Liver (tissue), 9 donors: Measurements from ENCODE around the gene MPRIP. TPM values are rescaled to one million over a fixed set of nuclear protein-coding genes. Genes with fewer than 3 reads are reported as not detected.
A peak's percentile ranks its signal among the peaks of the same experiment; 100 is the strongest.

ENCODE experiments used
- DNase-seq: peaks from one replicate; pipeline ENCODE4 v3.0.0-alpha.2; 2017; ENCODE audit warnings: low spot score
- H3K27ac ChIP-seq, 2 donors: one replicate each; pipeline ENCODE4 v1.7.0; 2013; ENCODE audit warnings: inconsistent platforms in 2 of 2, low read length in 2 of 2, control low read depth in 1 of 2, low read depth in 1 of 2, mild to moderate bottlenecking in 1 of 2
- H3K27me3 ChIP-seq, 4 donors: one replicate each; pipeline versions ENCODE4 v1.6.1 to v1.7.0; 2013; ENCODE audit warnings: low read length in 3 of 4, inconsistent platforms in 1 of 4, mild to moderate bottlenecking in 1 of 4, moderate library complexity in 1 of 4; ENCODE audit not compliant: control insufficient read depth in 4 of 4, insufficient read depth in 4 of 4
- H3K36me3 ChIP-seq, 4 donors: one replicate each; pipeline versions ENCODE4 v1.6.1 to v1.7.0; 2013; ENCODE audit warnings: low read length in 3 of 4, mild to moderate bottlenecking in 3 of 4, low read depth in 1 of 4, moderate library complexity in 1 of 4; ENCODE audit not compliant: control insufficient read depth in 4 of 4, insufficient read depth in 3 of 4
- H3K4me1 ChIP-seq, 4 donors: one replicate each; pipeline versions ENCODE4 v1.6.1 to v1.7.0; 2013; ENCODE audit warnings: low read length in 3 of 4, mild to moderate bottlenecking in 3 of 4, moderate library complexity in 1 of 4; ENCODE audit not compliant: control insufficient read depth in 4 of 4, insufficient read depth in 4 of 4
- H3K4me3 ChIP-seq, 3 donors: one replicate each; pipeline versions ENCODE4 v1.6.1 to v1.7.0; 2013; ENCODE audit warnings: low read length in 3 of 3, control low read depth in 1 of 3, low read depth in 1 of 3, mild to moderate bottlenecking in 1 of 3
- H3K9ac ChIP-seq, 2 donors: one replicate each; pipeline ENCODE4 v1.7.0; 2013; ENCODE audit warnings: low read length in 2 of 2, mild to moderate bottlenecking in 2 of 2, moderate library complexity in 2 of 2, control low read depth in 1 of 2, low read depth in 1 of 2
- H3K9me3 ChIP-seq, 4 donors: one replicate each; pipeline versions ENCODE4 v1.6.1 to v1.7.0; 2013; ENCODE audit warnings: low read length in 3 of 4; ENCODE audit not compliant: control insufficient read depth in 4 of 4
- CTCF ChIP-seq: fragments of 150-350 bp; IDR thresholded peaks from 2 replicates; pipeline ENCODE4 v1.5.1; 2017; ENCODE audit warnings: improper control_type of control experiment, low read depth, low read length; ENCODE audit not compliant: missing input control
- EGR1 ChIP-seq, 2 donors: IDR thresholded peaks; 2 replicates each; pipeline ENCODE4 v1.6.1; 2016 to 2018; ENCODE audit warnings: antibody characterized with exemption in 2 of 2, low read depth in 2 of 2
- FOXA1 ChIP-seq: IDR thresholded peaks from 2 replicates; pipeline ENCODE4 v1.6.1; 2016; ENCODE audit warnings: antibody characterized with exemption
- FOXA2 ChIP-seq: IDR thresholded peaks from 2 replicates; pipeline ENCODE4 v1.6.1; 2016; ENCODE audit warnings: antibody characterized with exemption
- HNF4A ChIP-seq, 2 donors: conservative IDR thresholded peaks; 2 replicates each; pipeline ENCODE4 v1.6.1; 2016; ENCODE audit warnings: antibody characterized with exemption in 2 of 2, mild to moderate bottlenecking in 2 of 2
- HNF4G ChIP-seq: IDR thresholded peaks from 2 replicates; pipeline ENCODE4 v1.6.1; 2016; ENCODE audit warnings: antibody characterized with exemption
- RXRA ChIP-seq, 2 donors: IDR thresholded peaks; 2 replicates each; pipeline ENCODE4 v1.6.1; 2017 to 2018; ENCODE audit warnings: antibody characterized with exemption in 2 of 2, mild to moderate bottlenecking in 1 of 2
- TAF1 ChIP-seq: conservative IDR thresholded peaks from 2 replicates; pipeline ENCODE4 v1.6.1; 2016; ENCODE audit warnings: antibody characterized with exemption, mild to moderate bottlenecking
- YY1 ChIP-seq: IDR thresholded peaks from 2 replicates; pipeline ENCODE4 v1.6.1; 2016; ENCODE audit warnings: antibody characterized with exemption, mild to moderate bottlenecking
- WGBS: extraction: QIAGEN DNeasy Blood & Tissue Kit; methylation state at CpG from one replicate; pipeline ENCODE4 v1.1.7; 2013; 5-methylcytosine and 5-hydroxymethylcytosine counted together
- polyA plus RNA-seq, 2 donors: library from polyadenylated mRNA; stranded (reverse) in 1 of 2; unstranded in 1 of 2; fragments of 200-250 nt in 1 of 2; fragments of >200 nt in 1 of 2; fragmentation: Nextera tagmentation in 1 of 2; extraction: Ambion mirVana in 1 of 2; gene quantifications; one replicate each; pipeline versions ENCODE4 v1.2.1 to v1.2.3, GENCODE V29; 2013 to 2015
- total RNA-seq, 2 donors: library from RNA; depleted of rRNA; stranded (reverse); fragments of >200 nt; gene quantifications; one replicate each; pipeline ENCODE4 v1.2.3, GENCODE V29; 2014
- TF ChIP-seq, protein P1 (sequence below): IDR thresholded peaks from 2 replicates; pipeline ENCODE4 v1.6.1; 2016; ENCODE audit warnings: antibody characterized with exemption
- TF ChIP-seq, protein P2 (sequence below): IDR thresholded peaks from 2 replicates; pipeline ENCODE4 v1.6.1; 2016; ENCODE audit warnings: antibody characterized with exemption, mild to moderate bottlenecking
- donor health status: healthy.
- donor health status: healthy.
- donor health status: healthy.
- donor health status: healthy.
- donor health status: healthy.

MPRIP gene
- total and polyA plus RNA-seq, 4 donors, result 21.2 to 61.9 (median 34.7) TPM

DNA sequence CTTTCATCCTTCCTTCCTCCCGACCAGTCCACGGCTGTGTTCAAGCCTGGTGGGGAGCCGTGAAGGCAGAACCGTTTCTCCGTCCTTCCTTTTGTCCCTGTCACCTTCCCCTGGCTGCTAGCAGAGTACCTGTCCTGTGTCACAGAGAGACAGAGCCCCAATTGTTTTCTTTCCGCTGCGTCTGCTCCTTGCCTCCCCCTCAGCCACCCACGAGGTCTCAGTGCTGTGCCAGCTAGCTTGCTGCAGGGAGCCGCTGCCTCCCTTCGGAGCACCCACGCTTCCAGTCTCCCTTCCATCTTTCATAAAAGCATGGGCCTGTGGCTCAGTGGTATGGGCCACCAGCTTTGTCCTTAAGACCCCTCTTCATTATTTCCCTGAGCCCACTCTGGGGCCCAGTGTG lies 62.2 kb downstream of the MPRIP start:
- Histone ChIP-seq H3K4me1 (peaks cover 0 to 37% (median 14%) of the 10 kb centered on the region in 4 donors), H3K9me3 (no peaks in the 10 kb centered on the region), H3K9ac (no peak overlapping the region), H3K27ac (peak overlapping the region in 1 of 2 donors; percentile 1), H3K36me3 (peaks cover 1 to 7% (median 3%) of the 10 kb centered on the region in 4 donors), H3K4me3 (no peak overlapping the region), H3K27me3 (no peaks in the 10 kb centered on the region)
- TF ChIP-seq FOXA1 (no peak), RXRA (IDR thresholded peaks at IDR 0.05) (no peak), TAF1 (no peak)
- TF ChIP-seq, protein P1, sequence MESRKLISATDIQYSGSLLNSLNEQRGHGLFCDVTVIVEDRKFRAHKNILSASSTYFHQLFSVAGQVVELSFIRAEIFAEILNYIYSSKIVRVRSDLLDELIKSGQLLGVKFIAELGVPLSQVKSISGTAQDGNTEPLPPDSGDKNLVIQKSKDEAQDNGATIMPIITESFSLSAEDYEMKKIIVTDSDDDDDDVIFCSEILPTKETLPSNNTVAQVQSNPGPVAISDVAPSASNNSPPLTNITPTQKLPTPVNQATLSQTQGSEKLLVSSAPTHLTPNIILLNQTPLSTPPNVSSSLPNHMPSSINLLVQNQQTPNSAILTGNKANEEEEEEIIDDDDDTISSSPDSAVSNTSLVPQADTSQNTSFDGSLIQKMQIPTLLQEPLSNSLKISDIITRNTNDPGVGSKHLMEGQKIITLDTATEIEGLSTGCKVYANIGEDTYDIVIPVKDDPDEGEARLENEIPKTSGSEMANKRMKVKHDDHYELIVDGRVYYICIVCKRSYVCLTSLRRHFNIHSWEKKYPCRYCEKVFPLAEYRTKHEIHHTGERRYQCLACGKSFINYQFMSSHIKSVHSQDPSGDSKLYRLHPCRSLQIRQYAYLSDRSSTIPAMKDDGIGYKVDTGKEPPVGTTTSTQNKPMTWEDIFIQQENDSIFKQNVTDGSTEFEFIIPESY, result no peak
- 92% methylated on average over 11 of the region's 11 CpGs for WGBS
- no peak for DNase-seq

DNA sequence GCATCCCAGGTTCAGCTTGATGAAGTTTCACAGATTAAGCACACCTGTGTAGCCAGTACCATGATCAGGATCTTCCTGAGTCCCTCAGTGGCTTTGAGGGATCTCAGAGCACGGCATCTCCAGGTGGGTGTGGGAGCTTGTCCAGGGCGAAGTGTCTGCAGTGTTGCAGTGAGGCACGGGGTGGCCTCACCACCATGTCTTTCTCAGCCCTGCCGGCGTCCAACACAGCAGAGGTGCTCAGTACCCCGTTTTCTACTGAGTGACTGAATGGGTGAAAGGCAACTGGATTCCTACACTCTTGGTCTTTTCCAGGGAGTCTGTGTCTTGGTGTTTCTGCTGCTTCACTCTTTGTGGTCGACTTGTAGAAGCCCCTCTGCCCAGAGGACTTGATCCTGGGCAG lies 63.7 kb downstream of the MPRIP start:
- WGBS, result 96% methylated on average over 7 of the region's 7 CpGs
- Histone ChIP-seq H3K4me3 (no peak overlapping the region), H3K27me3 (no peaks in the 10 kb centered on the region), H3K36me3 (peaks cover 1 to 7% (median 3%) of the 10 kb centered on the region in 4 donors), H3K9me3 (no peaks in the 10 kb centered on the region), H3K27ac (peak overlapping the region in 1 of 2 donors; percentile 27), H3K4me1 (peaks cover 0 to 38% (median 17%) of the 10 kb centered on the region in 4 donors), H3K9ac (no peak overlapping the region)
- DNase-seq, result no peak
- no peak for TF ChIP-seq HNF4A (conservative IDR thresholded peaks at IDR 0.05)
- TF ChIP-seq FOXA2, result no peak
- TF ChIP-seq CTCF, result no peak
- TF ChIP-seq YY1, result no peak

GRCh38 chr17:17106756-17107155 lies 64.5 kb downstream of the MPRIP start:
- no peak overlapping the region for H3K9ac ChIP-seq
- WGBS, result 71% methylated on average over 3 of the region's 3 CpGs
- H3K27me3 ChIP-seq, result no peaks in the 10 kb centered on the region
- H3K27ac ChIP-seq, result no peak overlapping the region
- TF ChIP-seq CTCF (no peak), EGR1 (IDR thresholded peaks at IDR 0.05; ENCODE audit: low read depth in 2 of 2) (no peak), HNF4G (no peak)
- TF ChIP-seq, protein P2, sequence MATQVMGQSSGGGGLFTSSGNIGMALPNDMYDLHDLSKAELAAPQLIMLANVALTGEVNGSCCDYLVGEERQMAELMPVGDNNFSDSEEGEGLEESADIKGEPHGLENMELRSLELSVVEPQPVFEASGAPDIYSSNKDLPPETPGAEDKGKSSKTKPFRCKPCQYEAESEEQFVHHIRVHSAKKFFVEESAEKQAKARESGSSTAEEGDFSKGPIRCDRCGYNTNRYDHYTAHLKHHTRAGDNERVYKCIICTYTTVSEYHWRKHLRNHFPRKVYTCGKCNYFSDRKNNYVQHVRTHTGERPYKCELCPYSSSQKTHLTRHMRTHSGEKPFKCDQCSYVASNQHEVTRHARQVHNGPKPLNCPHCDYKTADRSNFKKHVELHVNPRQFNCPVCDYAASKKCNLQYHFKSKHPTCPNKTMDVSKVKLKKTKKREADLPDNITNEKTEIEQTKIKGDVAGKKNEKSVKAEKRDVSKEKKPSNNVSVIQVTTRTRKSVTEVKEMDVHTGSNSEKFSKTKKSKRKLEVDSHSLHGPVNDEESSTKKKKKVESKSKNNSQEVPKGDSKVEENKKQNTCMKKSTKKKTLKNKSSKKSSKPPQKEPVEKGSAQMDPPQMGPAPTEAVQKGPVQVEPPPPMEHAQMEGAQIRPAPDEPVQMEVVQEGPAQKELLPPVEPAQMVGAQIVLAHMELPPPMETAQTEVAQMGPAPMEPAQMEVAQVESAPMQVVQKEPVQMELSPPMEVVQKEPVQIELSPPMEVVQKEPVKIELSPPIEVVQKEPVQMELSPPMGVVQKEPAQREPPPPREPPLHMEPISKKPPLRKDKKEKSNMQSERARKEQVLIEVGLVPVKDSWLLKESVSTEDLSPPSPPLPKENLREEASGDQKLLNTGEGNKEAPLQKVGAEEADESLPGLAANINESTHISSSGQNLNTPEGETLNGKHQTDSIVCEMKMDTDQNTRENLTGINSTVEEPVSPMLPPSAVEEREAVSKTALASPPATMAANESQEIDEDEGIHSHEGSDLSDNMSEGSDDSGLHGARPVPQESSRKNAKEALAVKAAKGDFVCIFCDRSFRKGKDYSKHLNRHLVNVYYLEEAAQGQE, result peak; percentile 92
- peaks cover under 1 to 7% (median 3%) of the 10 kb centered on the region in 4 donors for H3K36me3 ChIP-seq
- H3K9me3 ChIP-seq, result no peaks in the 10 kb centered on the region
- no peak for DNase-seq
- H3K4me1 ChIP-seq, result peaks cover 0 to 35% (median 17%) of the 10 kb centered on the region in 4 donors
- no peak overlapping the region for H3K4me3 ChIP-seq
